Activated CD8-positive, alpha-beta memory T cell treated with anti-CD3 and anti-CD28 coated beads, Interleukin-2, amount 50 U/mL, for 24 hours (primary cell): ENCODE results near the gene VAT1L.

Experiments used
- DNase-seq: peaks from one replicate; pipeline ENCODE4 v3.0.0-alpha.2; 2020; ENCODE audit errors: extremely low read depth

VAT1L gene, protein sequence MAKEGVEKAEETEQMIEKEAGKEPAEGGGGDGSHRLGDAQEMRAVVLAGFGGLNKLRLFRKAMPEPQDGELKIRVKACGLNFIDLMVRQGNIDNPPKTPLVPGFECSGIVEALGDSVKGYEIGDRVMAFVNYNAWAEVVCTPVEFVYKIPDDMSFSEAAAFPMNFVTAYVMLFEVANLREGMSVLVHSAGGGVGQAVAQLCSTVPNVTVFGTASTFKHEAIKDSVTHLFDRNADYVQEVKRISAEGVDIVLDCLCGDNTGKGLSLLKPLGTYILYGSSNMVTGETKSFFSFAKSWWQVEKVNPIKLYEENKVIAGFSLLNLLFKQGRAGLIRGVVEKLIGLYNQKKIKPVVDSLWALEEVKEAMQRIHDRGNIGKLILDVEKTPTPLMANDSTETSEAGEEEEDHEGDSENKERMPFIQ

DNA sequence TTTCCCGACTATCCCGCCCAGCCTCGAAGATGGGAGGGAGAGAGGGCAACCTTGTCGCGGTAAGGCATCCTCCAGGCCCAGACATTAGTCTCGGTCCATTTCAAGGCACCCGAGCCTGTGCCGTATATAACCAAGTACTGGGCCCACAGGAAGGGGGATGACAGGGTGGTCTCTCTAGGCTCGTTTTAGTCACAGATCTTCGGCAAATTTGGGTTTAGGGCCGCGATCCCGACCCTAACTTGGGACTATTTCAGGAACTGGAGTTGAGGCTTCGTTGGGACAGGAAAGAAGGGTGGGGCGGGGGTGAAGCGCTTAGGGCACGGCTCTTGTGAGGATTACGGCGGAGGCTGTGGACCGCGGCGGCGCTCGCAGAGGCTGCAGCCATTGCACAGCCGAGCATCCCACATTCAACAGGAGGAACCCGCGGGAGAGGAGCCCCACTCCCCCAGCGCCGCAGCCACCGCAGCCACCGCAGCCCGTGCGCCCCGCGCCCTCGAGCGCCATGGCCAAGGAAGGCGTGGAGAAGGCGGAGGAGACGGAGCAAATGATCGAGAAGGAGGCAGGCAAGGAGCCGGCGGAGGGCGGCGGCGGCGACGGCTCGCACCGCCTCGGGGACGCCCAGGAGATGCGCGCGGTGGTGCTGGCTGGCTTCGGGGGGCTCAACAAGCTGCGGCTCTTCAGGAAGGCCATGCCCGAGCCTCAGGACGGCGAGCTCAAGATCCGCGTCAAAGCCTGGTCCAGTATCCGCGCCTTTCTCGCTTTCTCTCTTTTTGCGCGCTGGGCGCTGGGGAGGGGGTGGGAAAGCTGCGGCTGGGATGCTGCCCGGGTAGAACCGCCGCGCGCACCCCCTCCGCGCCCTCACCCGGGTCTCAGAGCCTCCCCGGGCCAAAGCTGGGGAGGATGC, at the start of gene VAT1L:
VAT1L (plus strand) TSS at position 384 of the 904 bp plus-strand sequence; CDS start at position 503, 119 bp downstream.
- no peak for DNase-seq

DNA sequence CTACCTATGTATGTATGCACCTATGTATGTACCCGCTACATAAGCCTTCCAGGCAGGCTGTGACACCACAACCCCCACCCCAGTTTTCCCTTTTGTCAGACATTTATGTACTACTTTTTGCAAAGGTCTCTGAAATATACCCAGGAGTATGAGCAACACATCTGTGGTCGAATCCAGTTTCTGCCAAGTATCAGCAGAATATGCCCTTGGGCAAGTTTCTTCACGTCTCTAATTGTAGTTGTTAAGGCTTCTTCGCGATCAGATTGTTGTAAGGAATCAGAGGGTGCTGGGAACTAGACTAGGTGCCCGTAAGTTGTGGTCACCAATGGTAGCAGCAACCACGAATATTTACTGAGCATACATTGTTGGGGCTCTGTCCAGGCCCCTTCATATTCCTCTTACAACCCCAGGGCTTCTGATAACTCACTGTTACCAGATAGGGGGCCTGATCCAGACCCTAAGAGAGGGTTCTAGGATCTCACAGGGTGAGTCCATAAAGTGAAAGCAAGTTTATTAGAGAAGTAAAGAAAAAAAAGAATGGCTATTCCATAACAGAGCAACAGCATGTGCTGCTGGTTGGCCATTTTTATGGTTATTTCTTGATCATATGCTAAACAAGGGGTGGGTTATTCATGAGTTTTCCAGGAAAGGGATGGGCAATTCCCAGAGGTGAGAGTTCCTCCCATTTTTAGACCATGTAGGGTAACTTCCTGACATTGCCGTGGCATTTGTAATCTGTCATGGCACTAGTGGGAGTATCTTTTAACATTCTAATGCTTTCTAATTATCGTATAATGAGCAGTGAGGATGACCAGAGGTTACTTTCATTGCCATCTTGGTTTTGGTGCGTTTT, 49.4 kb upstream of the VAT1L start:
- no peak for DNase-seq

DNA sequence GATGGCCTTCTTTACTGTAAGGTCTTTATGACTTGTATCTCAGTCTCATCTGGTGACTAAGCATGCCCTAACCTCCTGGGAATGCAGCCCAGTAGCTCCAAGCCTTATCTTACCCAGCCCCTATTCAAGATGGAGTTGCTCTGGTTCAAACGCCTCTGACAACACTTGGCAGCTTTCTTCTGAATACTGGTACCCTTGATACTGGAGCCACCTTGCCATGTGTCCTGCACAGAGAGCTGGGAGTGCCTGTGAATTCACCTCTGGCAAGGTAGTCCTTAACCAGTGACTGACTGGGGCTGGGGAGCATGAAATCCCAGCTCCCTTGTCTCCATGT, 48.8 kb upstream of the VAT1L start:
- DNase-seq = no peak

DNA sequence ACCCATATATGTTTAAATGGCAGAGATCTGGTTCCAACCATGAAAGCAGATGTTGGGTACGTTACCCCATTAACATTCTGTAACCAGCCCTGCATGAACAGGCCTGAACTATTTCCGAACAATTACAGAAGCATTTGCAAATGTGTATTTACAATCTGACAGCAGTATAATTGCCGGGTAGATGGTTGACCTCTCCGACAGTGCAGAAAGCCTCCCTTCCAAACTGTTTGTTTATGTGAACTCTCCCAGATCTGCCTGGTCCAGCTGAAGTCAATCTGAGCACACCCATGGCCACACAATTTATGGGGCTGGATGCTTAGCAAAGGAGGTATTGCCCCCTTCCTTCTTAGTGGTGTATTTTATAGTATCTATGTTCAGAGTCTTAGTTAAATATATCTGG, 44.2 kb upstream of the VAT1L start:
- no peak for DNase-seq

DNA sequence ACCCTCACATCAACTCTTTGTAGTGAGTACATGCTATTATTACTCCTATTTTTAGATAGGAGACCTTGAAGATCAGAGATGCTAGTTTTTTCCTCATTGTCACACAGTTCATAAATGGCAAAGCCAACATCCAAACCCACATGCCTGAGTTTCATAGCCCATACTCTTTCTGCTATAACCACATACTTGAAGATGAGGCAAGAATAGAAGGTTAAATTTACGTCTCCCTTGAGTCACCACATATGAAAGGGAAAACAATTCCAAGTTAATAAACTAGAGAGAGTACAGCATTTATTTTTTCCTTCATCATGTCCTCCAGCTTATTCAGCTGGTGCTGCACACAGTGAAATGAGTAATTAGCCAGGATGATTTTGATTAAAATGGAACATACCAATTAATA, 42.4 kb upstream of the VAT1L start:
- no peak for DNase-seq

DNA sequence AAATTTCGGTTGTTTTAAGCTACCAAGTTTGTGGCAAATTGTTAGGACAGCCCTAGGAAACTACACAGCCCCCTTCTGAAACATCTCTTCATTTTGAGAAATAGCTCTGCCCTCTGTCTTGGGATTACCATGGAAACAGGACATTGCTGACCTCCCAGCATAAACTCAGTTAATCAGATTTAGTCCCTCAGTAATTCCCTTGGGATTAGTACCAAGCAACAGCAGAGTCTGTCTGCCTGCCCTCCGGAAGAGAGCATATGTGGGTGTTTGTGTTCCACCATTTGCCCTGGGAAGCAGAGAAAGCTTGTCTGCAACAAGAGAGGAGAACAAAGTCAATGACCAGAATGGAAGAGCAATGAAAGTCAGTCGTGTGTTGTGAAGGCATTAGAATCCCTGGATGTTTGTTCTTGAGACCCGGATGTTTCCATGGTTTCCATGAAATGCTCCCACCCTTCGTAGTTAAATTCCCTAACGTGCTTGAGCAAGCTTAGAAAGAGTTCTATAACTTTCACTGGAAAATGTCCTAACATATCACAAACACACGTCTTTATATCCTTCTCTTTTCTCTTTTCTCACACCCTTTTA, 39.9 kb upstream of the VAT1L start:
- DNase-seq = no peak

DNA sequence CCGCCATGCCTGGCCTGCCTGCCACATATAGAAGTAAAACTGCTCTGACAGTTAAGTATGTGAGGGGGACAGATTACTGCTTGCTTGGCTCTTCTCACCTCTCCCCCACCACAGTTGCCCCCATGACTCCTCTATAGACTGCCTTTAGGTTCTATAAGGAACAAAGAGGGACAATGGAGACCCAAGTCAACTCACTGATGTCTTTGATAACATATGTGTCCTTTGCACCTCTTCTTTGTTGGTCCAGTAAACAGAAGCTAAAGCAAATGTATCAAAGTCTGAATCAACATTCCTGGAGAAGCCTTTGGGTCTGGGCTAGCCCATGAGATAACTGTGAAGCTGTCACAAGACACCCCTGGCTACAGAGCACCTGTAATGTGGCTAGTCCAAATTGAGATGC, 38.9 kb upstream of the VAT1L start:
- no peak for DNase-seq

DNA sequence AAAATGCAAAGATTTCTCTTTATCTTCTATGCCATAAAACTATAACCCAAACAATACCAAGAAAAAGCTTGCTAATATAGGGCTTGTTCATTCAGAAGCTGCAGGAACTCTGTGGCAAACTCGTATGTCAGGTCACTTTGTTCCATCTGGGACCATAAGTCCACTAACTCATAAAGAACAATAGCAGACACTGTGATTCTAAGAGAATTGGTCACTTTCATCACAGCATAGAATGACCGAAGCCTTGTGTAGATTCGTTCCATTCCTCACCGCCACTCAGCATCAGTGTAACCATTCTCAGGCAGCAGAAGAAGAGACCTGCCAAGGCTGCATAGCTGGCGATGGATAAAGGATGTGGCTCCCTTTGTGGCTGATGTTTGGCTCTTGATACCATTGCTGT, 30.3 kb upstream of the VAT1L start:
- no peak for DNase-seq

DNA sequence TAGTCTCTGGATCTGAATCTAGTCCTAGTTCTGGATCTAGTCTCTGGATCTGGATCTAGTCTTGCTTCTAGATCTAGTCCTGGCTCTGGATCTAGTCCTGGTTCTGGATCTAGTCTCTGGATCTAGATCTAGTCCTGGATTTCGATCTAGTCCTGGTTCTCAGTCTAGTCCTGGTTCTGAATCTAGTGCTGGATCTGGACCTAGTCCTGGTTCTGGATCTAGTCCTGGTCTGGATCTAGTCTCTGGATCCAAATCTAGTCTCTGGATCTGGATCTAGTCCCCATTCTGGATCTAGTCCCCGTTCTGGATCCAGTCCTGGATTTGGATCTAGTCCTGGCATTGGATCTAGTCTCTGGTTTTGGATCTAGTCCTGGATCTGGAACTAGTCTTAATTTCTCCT, 29.9 kb upstream of the VAT1L start:
- DNase-seq = no peak

DNA sequence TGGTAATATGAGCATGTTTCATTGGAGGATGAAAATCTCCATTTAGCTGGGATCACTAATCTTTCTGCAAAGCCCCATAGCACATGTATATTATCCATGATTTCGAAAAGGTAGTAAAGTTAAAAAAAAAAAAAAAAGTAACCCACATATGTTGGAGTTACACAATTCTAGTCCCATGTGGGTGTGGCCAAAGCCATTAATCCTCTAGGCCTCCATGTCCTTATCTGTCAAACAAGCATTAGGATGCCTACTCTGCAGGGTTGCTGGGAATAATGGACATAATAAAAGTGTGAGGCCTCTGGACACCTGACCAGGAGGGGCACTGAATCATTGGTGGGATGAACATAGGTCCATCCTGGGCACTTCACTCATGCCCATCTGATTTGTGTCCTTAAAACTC, 29.2 kb upstream of the VAT1L start:
- no peak for DNase-seq

DNA sequence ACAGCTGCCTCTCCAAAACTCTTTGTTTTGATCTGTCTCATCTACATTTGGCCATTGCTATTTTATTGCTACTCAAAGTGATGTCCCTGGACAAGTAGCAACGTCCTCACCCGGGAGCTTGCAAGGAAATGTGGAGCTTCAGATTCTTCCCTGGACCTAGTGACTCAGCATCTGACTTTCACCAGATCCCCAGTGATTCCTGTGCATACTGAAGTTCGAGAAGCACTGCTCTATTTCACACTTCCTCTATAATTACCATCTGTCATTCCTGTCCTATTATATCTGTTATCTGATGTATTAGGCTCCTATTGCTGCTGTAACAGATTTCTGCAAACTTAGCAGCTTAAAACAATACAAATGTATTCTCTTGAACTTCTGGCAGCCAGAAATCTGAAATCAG, 28.5 kb upstream of the VAT1L start:
- DNase-seq = no peak

DNA sequence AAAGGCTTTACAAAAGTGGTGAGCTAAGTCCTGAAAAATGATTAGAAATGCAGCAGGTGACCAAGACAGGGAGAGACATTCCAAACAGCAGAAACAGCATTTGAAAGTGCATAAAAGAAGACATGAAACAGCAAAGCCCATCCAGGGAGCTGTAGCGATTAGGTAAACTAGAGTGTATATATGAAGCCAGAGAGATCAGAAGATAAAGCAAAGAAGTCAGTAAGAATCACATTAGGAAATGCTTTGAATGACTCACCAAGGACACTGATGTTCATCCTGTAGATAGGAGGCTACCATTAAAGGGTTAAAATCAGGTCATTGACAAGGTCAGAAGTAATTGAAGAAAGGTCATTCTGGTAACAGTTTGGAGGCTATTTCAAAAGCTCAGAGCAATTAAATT, 27.6 kb upstream of the VAT1L start:
- DNase-seq = no peak

DNA sequence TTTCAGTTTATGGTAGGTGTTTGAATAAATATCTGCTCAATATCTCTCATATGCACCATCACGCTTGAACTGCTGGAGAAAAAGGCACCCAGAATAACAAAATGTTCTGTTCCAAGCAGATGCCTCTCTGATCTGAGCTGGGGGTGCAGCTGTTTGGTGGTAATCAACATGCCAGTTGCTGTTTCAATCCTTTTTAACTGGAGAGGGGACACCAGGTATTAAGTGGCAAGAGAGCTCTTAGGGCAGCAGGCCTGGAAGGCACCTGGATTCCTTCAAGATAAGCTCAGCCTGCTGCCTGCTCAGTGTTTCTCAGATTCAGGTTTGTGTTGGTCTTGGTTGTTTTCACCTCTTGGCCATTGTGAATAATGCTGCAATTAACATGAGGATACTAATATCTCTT, 27.2 kb upstream of the VAT1L start:
- no peak for DNase-seq

DNA sequence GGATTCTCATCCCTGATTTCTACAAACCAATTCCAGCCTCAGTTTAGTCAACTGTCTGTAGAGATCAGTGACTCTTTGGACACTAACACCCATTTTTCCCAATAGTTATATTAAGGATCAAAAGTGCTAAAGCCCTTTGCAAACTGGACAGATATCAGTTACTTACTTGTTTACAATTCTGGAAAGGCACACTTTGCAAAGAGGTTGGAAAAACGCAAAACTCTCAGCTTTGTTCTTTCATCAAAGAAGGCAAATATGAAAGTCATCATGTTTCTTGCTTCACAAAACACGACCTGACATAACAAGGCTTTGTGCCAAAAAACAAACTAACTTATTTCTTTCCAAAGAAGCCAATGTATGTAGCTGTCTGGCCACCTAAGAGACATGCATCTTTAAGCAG, 26.1 kb upstream of the VAT1L start:
- DNase-seq = no peak

DNA sequence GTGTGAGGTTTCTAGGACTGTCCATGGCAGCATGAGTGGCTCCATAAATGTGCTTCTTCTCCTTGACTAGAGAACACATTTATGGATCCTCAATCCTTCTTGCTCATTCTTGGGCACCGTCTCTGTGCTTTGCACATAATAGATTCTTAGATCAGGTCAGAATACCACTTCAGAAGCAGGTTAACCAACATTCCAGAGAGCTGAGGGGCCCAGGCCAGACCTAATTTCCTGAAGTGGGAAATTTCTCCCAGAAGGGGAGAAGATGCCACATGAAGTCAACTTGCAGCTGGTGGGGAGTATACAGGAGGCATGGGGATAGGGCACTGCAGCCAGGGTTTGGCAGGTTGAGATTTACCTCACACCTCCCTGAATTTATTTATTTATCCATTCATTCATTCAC, 24.4 kb upstream of the VAT1L start:
- DNase-seq = no peak

DNA sequence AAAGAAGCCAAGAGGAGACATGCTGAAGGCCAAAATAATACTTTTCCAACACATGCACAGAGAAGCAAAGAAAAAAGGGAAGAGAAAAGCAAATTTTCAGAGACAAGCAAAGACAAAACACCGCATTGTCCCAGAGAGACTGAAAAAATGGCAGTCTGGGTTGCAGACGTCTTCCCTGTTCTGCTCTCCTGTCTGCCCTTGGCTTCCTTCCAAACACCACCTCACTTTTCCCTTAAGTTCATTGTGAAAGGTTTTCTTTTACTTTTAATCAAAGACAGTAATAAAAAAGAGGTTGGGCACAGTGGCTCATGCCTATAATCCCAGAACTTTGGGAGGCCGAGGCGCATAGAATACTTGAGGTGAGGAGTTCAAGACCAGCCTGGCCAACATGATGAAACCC, 21.2 kb upstream of the VAT1L start:
- no peak for DNase-seq

DNA sequence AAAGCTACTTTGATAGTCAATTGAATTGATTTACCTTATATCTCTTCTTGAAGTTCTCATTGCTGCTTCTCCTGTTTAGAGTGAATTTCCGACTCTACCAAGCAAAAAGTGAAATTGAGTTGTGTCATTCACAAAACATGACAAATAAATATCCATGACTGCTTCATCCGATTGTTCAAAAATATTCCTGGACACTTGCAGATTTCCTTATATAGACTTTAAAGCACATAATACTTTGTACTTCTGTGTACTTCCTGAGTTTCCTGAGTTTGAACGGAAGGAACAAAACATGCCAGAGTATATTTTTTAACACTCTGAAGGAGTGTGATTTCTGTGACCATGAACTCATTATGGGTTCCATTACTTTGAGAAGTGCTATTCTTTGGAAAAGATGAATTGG, 20.5 kb upstream of the VAT1L start:
- DNase-seq = no peak

DNA sequence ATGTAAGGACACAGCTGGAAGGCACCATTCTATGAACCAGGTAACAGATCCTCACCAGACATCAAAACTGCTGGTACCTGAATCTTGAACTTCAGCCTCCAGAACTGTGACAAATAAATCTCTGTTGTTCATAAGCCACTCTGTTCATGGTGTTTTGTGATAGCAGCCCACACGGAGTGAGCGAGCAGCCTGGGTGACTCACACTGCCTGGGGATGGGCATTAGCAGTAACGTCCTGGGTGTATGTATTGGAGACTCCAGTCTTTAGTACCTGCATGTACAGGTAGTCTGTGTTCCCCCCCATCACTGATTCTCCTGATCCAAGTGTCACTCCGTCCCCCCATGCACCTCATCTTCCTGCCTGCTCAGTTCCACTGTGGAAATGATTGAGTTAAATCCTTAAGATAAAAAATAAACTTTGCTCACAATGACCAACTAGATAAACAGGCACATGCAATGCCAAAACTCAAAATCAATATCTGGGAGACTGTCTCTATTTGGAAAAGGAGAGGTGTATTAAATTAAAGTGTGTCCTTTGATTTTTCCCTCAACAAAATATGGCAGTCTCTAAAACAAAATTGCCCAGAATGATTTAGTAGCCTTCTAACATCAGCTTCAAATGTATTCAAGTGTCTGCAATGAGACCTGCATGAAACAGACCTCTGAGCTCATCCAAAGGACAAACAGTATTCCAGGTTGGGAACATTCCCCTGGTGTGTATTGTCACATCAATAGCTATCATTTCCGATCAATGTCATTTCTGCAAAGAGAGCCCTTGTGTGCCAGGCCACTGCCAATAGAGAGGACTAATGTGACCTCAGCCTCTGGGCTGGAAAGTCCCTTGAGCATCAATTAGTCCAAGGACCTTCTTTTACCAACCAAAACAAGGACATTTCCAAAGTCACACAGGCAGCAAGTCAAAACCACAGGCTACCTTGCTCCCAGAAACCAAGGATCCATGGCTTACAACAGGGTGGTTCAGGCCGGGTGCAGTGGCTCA, 12.2 kb upstream of the VAT1L start:
- DNase-seq = no peak

DNA sequence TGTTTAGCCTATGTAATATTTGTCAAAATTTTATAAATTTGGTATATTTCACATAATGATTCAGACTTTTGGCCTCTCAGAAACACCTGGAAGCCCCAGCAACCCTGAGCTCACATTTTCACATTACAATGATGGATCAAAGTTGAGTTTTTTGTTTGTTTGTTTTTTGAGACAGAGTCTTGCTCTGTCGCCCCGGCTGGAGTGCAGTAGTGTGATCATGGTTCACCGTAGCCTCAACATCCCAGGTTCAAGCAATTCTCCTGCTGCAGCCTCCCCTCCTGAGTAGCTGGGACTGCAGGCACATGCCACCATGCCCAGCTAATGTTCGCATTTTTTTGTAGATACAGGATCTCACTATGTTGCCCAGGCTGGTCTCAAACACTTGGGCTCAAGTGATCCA, 10.6 kb upstream of the VAT1L start:
- no peak for DNase-seq

DNA sequence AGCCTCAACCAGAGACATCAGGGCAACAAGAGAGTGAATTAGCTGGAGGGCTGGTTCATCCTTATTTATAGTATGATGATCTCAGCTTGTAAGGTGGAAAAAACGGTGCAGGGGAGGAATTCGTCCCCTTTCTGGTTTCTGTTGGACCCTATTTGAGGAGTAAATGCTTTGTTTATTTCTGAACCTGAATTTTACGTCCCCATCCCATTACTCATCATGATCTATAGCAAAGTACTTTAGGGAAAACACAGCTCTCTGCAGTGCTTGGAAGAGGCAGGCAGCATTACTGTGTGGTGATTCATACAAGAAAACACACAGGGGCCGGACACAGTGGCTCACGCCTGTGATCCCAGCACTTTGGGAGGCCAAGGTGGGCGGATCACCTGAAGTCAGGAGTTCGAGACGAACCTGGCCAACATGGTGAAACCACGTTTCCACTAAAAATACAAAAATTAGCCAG, 8.0 kb upstream of the VAT1L start:
- DNase-seq = no peak

DNA sequence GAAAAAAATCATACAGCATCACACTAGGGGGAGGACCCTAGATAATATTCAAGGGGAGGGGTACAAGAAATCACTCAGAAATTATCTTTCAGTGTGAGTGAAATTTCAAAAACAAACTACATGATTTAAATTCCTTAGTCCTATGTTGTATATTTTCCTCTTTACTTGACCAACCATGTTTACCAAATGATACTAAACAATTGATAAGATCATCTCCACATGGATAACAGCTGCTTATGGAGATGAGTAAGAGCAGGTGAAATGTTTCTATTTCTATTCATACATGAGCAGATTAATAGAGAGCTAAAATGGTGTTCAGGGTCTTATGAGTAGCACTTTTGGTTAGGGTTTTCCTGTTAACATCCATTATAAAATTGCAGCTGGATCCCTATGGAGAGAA, 7.3 kb upstream of the VAT1L start:
- no peak for DNase-seq
